Stimulated activated CD8-positive, alpha-beta memory T cell treated with anti-CD3 and anti-CD28 coated beads, Interleukin-12 subunit alpha, Interleukin-12 subunit beta, amount 100 ng/mL, for 24 hours (primary cell): ENCODE results near the gene FCHSD2.
"Not testable (repeated sequence)": the region's sequence is repeated elsewhere in the genome, so short reads cannot be mapped to it uniquely, and the experiment has no call there.

Experiments used
- DNase-seq: peaks from one replicate; pipeline ENCODE4 v3.0.0-alpha.2; 2020; ENCODE audit errors: extremely low read depth

FCHSD2 gene

GRCh38 chr11:73061434-73061833, 80.7 kb downstream of the FCHSD2 start:
- not testable (repeated sequence) for DNase-seq

GRCh38 chr11:73059915-73060314, 82.2 kb downstream of the FCHSD2 start:
- no peak for DNase-seq

- no peak for DNase-seq
Measured at GRCh38 chr11:73058989-73059674, 83.0 kb downstream of the FCHSD2 start.

GRCh38 chr11:73055655-73056354, 86.3 kb downstream of the FCHSD2 start:
- DNase-seq, result no peak

- DNase-seq, result no peak
Measured at GRCh38 chr11:73055002-73055401, 87.1 kb downstream of the FCHSD2 start.

- DNase-seq, result no peak
Measured at GRCh38 chr11:73053964-73054363, 88.2 kb downstream of the FCHSD2 start.

GRCh38 chr11:73048446-73048845, 93.7 kb downstream of the FCHSD2 start:
- no peak for DNase-seq

- DNase-seq, result no peak
Measured at GRCh38 chr11:73047773-73048371, 94.2 kb downstream of the FCHSD2 start.

GRCh38 chr11:73040046-73040445, 102.1 kb downstream of the FCHSD2 start:
- no peak for DNase-seq

GRCh38 chr11:73034777-73035176, 107.3 kb downstream of the FCHSD2 start:
- no peak for DNase-seq

GRCh38 chr11:73034331-73034730, 107.8 kb downstream of the FCHSD2 start:
- no peak for DNase-seq

- no peak for DNase-seq
Measured at GRCh38 chr11:73030130-73030529, 112.0 kb downstream of the FCHSD2 start.

- DNase-seq, result no peak
Measured at GRCh38 chr11:73029403-73029802, 112.7 kb downstream of the FCHSD2 start.

- no peak for DNase-seq
Measured at GRCh38 chr11:73028611-73029010, 113.5 kb downstream of the FCHSD2 start.

GRCh38 chr11:73027840-73028239, 114.3 kb downstream of the FCHSD2 start:
- not testable (repeated sequence) for DNase-seq

- no peak for DNase-seq
Measured at GRCh38 chr11:73024639-73025038, 117.5 kb downstream of the FCHSD2 start.

GRCh38 chr11:73019996-73020395, 122.1 kb downstream of the FCHSD2 start:
- no peak for DNase-seq

- no peak for DNase-seq
Measured at GRCh38 chr11:73019449-73019848, 122.7 kb downstream of the FCHSD2 start.

GRCh38 chr11:73018856-73019255, 123.3 kb downstream of the FCHSD2 start:
- no peak for DNase-seq

- DNase-seq, result no peak
Measured at GRCh38 chr11:73017024-73017751, 124.9 kb downstream of the FCHSD2 start.

- no peak for DNase-seq
Measured at GRCh38 chr11:73013021-73013420, 129.1 kb downstream of the FCHSD2 start.

- no peak for DNase-seq
Measured at GRCh38 chr11:73012121-73012863, 129.8 kb downstream of the FCHSD2 start.
